SIG-M5 treated with dmso at 0.1 percent for 504 hours (cell line): Measurements from ENCODE around the gene GPR108.
"Not testable (repeated sequence)": the region's sequence is repeated elsewhere in the genome, so short reads cannot be mapped to it uniquely, and the experiment has no call there.

ENCODE experiments used
- DNase-seq: peaks from one replicate; lab custom pipeline; 2025; ENCODE audit not compliant: unreplicated experiment; lab: John Stamatoyannopoulos, UW

GPR108 gene

GRCh38 chr19:6761053-6761676 lies 23.8 kb upstream of the GPR108 start:
- DNase-seq, result no peak

DNA sequence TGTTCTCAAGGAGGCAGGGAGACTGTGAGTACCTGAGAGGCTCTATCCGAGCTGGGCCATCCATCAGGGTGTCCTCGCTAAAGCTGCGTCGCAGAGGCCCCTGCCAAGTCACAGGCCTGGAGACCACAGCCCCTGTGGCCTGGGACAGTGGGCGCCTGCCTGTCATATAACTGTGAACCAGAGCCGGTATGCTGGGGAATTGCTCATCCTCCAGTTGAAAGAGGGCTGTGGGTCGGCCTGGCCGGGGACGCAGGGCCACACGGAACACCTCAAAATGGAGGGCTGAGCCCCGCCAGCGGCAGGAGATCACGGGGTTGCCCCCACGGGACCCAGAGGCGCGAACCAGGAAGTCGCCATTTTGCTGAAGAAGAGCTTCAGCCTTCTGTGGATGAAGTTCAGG lies 23.2 kb upstream of the GPR108 start:
- no peak for DNase-seq

DNA sequence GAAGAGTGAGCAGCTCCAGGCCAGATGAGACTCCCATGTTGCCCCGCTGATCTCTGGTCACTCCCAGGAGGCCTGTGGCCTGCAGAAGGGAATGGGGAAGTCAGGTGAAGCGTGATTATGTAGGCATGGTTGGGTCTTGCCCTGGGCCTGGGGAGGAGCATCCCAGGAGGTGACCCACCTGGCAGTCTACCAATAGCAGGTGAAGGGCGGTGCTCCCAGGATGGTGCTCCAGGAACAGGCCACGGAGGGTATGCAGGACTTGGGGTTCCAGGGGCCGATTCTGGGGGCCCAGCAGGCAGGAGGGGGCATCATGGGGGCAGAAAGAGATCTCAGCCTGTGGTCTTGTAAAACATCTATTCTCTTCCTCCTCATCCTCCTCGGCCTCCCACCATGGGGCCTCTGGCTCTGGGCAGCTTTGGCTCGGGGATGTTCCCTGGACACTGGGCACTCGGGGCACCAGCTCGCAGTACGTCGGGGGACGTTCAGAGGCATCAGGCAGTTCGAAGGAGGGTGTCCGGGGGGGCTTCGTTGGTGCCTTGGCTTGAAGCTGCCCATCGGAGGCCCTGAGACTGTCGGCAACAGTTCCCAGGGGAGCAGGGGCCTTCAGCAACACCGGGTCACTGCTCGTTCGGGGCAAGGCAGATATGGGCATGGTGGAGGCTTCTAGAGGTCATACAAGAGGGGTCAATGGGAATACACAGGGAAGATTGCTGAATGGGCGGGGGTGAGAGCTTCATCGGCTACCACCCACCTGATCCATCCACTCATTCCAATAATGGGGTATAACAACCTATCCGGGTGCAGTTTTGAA lies 17.5 kb upstream of the GPR108 start:
- DNase-seq, result no peak

DNA sequence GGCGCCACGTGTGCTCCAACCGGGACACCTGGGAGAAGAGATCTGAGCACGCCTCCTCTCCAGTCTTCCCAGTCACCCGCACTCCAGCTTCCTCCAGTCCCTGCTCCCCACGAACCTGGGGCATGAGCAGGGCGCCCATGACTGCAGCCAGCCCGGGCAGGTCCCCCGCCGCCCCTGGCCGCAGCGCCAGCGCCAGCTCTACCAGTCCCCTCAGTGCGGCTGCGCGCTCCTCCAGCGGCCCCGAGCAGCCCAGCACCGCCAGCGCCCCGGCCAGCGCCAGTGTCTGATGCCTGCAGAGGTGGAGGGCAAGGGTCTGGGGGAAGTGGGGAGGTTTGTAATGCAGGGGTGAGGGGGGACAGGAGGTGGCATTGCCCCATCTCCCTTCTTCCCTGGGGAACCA lies 16.8 kb upstream of the GPR108 start:
- DNase-seq, result no peak

DNA sequence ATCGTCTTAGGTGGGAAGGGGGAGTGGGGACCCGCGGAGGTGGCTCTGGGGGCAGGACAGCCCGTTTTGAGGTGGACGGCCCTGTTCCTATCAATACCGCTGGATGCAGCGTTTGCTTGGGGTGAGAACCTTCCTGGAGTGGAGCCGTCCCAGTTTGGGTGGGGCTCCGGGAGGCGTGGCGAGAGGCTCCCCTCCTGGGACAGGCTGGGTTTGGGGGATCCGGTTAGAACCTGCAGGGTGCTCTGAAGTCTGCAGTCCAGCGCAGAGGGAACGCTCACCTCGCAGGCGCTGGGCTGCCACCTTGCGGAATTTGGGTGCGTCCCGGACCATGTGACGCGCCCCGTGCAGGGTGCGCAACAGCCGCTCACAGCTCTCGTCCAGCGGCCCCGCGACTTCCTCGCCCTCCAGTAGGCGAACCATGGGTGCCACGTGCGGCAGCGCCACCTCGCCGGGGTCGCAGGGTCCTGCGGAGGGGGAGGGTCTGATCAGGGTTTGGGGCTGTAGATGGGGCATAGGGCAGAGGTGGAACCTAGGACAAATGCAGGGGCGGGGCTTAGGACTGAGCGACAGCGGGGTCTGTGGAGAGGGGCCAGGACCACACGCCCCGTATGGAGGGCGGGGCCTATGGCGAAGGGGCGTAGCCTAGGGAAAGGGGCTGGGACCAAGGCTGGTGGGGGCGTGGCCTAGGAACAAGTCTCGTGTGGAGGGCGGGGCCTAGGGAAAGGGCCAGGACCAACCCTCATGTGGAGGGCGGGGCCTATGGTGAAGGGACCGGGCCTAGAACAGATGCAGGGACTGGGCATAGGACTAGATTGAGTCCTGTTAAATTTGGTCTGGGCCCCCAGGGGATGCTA lies 16.0 kb upstream of the GPR108 start:
- DNase-seq, result peak; percentile 83

DNA sequence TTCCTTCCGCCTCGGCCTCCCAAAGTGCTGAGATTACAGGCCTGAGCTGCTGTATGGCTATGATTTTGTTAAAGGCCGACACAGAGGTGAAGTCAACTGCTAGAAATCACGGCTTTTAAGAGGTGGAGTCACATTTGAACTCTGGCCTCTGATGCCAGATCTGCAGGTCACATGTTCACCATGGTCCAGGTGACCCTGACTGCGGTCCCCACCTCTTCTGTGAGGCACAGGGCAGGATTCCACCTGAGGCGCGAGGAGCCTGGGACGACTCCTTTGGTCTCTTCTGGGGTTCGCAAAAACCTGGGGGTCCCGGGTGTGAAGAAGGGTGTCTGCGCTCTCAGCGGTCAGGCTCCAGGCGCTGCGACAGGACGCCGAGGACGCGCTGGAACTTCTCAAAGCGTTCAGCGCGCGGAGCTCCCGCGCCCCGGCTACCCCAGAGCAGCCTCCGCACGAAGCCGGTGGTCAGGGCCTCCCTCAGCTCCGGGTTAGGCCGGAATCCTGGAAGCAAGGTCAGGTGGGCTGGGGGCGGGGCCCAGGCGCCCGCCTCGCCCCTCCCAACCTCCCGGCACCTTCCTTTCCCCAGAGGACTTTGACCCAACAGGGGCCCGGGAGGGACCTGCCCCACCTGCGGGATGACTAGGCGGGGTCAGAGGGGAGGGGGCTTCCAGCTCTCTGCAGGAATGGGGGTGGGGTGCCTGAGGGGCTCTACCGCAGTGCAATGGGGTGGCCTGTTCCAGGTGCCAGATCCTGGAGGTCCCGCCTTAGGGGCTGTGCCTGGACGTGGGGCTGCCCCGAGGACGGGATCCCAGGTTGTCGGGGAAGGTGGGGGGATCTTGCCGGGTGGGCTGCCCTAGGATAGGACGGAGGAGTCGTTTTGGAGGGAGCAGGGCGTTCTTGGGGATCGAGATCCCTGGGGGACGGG lies 15.1 kb upstream of the GPR108 start:
- no peak for DNase-seq

DNA sequence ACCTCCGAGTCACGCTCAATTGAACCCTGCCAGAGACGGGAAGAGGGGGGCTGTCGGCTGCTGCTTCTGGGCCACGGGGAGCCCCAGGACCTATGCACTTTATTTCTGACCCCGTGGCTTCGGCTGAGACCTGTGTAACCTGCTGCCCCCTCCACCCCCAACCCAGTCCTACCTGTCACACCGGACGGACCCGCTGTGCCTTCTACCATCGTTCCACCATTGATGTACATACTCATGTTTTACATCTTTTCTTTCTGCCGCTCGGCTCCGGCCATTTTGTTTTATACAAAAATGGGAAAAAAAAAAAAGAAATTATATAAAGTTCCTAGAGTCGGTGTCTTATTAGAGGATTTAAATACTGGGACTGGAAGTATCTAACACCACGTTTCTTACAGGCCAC lies 13.8 kb upstream of the GPR108 start:
- no peak for DNase-seq

- no peak for DNase-seq
Observed at GRCh38 chr19:6750062-6750461, 12.7 kb upstream of the GPR108 start.

DNA sequence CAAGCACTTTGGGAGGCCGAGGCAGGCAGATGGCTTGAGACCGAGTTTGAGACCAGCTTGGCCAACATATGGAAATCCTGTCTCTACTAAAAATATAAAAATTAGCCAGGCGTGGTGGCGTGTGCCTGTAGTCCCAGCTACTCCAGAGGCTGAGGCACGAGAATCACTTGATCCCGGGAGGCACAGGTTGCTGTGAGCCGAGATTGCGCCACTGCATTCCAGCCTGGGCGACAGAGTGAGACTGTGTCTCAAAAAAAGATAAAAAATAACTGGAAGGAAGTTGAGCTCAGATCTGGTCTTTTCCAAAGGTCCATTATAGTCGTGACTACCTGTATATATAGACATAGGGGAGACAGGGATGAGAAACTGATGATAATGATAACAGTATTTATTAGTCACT lies 11.2 kb upstream of the GPR108 start:
- DNase-seq, result not testable (repeated sequence)

DNA sequence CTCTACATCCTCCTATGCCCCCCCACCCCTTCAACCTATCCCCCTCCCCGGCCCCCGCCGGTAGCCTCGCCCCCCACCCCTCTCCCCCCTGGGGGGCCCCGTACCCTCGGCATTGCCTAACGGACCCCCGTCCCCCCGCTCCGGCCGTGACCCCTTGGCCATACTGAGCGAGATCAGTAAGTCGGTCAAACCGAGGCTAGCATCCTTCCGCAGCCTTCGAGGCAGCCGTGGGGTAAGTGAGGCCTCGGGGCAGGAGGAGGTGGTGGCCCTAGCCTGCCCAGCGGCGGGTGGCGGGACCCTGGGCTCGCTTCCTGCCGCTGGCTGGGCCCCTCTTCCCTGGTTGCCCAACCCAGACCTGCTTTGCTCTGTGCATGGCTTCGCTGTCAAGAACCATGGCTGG lies 8.6 kb upstream of the GPR108 start:
- DNase-seq, result no peak

DNA sequence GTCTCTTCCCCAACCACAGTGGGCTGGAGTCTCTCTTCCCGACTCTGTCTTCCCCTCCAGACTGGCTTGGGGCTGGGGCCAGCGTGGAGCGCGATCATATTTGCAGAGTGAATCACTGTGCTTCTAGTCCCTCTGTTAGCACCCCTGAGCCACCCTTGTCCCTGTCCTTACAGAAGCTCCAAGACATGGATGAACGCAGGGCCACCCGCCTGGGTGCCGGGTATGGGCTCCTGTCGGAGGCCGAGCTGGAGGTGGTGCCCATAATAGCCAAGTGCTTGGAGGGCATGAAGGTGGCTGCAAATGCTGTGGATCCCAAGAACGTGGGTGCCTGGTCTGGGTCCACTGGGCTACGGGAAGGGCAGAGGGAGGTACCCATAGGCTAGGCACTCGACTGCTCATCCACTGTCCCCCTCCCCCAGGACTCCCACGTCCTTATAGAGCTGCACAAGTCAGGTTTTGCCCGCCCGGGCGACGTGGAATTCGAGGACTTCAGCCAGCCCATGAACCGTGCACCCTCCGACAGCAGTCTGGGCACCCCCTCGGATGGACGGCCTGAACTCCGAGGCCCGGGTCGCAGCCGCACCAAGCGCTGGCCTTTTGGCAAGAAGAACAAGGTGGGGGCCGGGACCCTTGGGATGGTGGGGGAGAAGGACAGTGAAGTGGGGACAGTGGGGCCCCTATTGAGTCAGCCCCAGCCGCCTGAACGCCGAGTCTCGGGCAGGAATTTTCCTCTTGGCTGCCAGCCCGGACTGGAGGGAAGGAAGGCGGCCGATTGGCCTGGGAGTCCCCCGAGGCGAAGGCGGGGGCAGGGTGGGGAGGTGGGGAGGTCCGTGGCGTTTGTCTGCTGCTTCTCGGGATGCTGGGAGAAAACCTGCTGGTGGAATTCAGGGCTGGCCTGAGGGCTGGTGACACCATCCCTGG lies 7.3 kb upstream of the GPR108 start:
- no peak for DNase-seq

DNA sequence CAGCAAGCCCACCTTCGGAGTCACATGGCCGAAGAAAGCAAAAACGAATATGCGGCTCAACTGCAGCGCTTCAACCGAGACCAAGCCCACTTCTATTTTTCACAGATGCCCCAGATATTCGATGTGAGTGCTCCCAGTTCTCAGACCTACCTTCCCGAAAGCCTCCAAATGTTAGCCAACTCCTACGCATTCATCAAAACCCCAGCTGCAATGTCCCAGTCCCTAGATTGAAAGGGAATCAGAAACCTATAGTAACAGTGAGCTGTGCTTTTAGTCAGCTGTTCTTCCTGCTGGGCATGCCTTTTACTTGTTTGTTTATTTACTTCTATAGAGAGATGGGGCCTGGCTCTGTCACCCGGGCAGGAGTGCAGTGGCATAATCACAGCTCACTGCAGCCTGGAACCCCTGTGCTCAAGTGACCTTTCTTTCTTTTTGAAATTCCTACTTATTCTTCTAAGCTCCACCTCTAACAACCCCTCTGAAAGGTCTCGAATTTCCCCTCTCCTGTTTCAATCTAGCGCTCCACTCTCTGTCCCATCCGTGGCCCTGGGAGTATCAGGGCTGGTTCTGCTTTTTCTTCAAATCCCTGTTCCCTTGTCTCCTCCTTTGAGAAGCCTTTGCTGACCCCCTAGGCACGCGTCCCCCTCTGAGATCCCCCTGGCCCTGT lies 6.5 kb upstream of the GPR108 start:
- DNase-seq, result no peak

DNA sequence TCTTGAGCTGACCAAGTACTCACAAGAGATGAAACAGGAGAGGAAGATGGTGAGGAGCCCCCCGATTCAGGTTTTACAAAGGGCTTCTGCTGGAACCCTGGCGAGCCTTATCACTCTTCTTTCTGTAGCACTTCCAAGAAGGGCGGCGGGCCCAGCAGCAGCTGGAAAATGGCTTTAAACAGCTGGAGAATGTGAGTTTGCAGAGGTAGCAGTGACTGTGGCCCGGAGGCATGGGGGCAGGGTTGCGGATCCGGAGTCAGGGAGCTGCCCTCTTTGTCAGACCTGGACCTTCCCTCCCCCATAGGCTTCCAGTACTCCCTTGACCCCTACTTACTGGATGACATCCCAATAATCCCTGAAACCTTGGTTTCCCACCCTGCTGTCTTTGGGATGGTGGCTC lies 5.7 kb upstream of the GPR108 start:
- DNase-seq, result no peak

- DNase-seq, result no peak
Observed at GRCh38 chr19:6740589-6741343, 3.4 kb upstream of the GPR108 start.

DNA sequence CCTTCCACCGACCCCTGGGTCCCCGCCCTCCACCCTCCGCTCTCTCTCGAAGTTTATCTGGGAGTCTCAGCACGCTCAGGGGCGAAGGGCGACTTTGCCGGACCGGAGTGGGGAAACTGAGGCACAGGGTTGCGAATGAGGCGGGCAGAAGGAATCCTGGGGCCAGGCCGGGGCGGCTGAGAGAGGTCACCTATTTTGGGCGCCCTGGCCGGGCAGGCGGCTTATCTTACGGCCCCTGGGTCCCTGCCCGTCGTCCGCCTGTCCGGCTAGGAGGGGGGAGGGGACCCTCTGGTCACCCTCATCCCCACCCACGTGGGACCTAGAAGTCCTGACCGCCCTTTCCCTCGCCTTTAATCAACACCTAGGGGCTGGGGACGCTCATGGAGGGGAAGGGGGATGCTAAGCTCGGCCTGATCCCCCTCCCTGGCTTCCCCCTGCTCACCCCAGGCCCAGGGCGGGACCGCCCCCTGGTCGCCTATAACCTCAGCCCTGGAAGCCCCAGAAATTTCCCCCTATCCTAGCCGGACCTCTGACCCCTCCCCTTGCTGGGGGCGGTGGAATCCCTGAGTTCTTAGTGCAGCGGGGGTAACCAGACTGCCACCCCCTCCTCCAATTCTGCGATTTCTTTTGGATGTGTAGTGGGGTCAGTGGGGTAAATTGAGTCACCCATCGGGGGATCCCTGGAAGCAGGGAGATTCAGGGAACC lies 2.7 kb upstream of the GPR108 start:
- no peak for DNase-seq

DNA sequence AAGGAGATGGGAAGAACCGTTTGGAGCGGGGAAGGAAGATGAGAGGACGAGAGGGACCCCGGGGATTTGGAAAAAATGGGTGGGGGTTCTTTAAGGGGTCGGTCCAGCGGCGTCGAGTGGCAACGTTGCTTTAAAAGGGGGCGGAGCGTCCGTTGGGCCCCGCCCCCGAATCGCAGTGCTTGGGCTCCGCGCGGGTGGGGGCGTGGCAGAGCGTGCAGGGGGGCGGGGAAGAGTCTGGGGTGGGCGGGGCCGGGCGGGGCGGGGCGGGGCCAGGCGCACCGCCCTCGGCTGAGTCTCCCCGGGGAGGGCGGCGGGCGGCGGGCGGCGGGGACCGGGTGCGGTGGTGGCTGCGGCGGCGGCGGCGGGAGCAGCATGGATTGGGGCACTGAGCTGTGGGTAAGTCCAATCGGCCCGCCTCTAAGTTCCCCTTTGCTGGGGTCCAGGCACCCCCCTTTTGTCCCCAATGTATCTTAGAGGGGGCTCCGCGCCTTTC lies 2.1 kb upstream of the GPR108 start, which contains the start of gene TRIP10:
Gene TRIP10, plus strand, starts transcription at position 291 of the 493 bp plus-strand sequence. Its CDS starts 82 bp downstream, at position 373.
- peak; percentile 40 for DNase-seq

GRCh38 chr19:6738787-6739389 lies 1.5 kb upstream of the GPR108 start:
- DNase-seq, result no peak
